ENCODE results near the gene AMDHD1. TPM values are rescaled to one million over a fixed set of nuclear protein-coding genes. Genes with fewer than 3 reads are reported as not detected.
"Not testable (repeated sequence)": the region's sequence is repeated elsewhere in the genome, so short reads cannot be mapped to it uniquely, and the experiment has no call there.

AMDHD1 gene
- total RNA-seq, 1 experiment from 2014 or later: 0.11 TPM

DNA sequence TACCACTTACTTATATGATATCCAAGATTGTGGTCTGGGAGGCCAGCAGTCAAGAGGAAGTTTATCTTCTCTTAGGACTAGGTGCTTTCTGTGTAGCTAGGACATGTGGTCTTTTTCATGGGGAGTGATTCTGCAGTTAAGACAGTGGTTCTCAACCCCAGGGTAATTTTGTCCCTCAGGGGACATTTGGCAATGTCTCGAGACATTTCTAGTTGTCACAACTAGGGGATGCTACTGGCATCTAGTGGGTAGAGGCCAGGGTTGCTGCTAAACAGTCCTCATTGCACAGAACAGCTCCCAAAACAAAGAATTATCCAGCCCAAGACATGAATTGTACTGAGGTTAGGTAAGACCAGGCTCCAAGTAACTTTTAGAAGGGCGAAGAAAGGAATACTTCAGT, 20.0 kb downstream of the AMDHD1 start:
- DNase-seq (ENCODE audit: low read depth): no peak

DNA sequence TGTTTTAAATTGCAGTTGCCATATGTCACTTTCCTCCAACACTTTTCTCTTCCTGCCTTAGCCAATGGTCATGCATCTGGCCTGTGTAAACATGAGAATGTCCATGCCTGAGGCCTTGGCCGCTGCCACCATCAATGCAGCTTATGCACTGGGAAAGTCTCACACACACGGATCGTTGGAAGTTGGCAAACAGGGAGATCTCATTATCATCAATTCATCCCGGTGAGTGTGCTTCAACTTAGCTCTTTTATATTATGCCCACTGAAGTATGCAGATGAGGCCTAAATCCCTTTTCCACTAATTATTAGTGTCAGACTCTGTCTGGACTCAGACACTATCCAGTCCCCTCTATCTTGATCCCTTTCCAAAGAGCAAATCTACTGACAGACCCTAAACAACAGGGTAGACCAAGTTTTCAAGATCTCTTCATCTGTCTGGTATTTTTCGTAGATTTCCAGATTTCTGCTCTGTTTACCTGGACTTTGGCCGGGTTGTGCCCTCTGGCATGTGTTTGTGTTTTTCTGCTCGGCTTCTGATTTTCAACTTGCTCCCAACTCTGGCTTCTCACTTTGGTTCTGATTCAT, 23.2 kb downstream of the AMDHD1 start:
- DNase-seq (ENCODE audit: low read depth): no peak

DNA sequence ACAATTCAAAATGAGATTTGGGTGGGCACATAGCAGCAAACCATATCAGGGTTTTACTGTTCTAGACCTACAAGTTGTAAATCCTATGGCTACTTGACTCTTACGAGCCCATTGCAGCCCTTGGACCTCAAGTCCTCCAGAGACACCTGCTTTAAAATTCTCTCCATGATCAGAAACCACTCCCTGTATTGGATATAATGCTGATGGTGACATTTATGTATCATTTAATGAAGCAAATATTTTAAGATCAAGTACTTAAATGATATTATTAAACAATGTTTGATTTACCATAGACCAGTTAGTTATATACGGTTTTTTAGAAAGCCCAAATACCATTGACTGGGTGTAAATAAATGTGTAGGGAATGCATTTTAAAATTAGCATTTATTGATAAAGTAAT, 24.2 kb downstream of the AMDHD1 start:
- no peak for DNase-seq (ENCODE audit: low read depth)

- DNase-seq (ENCODE audit: low read depth): not testable (repeated sequence)
Measured at GRCh38 chr12:95969116-95969515, 26.0 kb downstream of the AMDHD1 start.

GRCh38 chr12:95970905-95971304, 27.8 kb downstream of the AMDHD1 start:
- no peak for DNase-seq (ENCODE audit: low read depth)

- DNase-seq (ENCODE audit: low read depth): no peak
Measured at GRCh38 chr12:95972832-95973456, 29.8 kb downstream of the AMDHD1 start.

GRCh38 chr12:95974358-95974757, 31.2 kb downstream of the AMDHD1 start:
- no peak for DNase-seq (ENCODE audit: low read depth)

- DNase-seq (ENCODE audit: low read depth): no peak
Measured at GRCh38 chr12:95975491-95975890, 32.4 kb downstream of the AMDHD1 start.

GRCh38 chr12:95976416-95976832, 33.3 kb downstream of the AMDHD1 start:
- DNase-seq (ENCODE audit: low read depth): peak; percentile 15

DNA sequence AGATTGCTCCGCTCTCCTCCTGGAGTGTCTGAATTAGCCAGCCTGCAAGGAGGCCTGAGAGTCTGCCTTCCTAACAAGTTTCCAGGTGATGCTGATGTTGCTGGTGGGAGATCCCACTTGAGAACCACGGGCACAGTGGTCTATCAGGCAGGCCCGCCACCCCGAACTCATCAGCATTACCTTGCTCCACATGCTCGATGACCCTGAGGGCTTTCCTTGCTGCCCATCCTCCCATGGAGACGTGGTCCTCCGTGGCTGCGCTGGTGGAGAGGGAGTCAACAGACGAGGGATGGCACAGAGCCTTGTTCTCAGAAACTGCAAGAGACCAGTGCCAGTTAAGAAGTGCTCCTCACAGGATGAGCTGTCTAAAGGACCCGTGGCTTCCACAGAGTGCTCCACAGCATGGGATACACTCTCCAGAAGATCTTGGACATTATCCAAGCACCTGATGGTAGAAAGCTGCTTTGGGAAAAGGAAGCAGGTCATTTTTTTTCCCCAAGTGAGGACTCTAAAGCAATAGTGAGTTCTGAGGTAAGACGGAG, 34.7 kb downstream of the AMDHD1 start:
- DNase-seq (ENCODE audit: low read depth): no peak

- DNase-seq (ENCODE audit: low read depth): no peak
Measured at GRCh38 chr12:95978351-95978750, 35.2 kb downstream of the AMDHD1 start.

- no peak for DNase-seq (ENCODE audit: low read depth)
Measured at GRCh38 chr12:95978774-95979173, 35.6 kb downstream of the AMDHD1 start.

GRCh38 chr12:95980437-95980836, 37.3 kb downstream of the AMDHD1 start:
- no peak for DNase-seq (ENCODE audit: low read depth)

DNA sequence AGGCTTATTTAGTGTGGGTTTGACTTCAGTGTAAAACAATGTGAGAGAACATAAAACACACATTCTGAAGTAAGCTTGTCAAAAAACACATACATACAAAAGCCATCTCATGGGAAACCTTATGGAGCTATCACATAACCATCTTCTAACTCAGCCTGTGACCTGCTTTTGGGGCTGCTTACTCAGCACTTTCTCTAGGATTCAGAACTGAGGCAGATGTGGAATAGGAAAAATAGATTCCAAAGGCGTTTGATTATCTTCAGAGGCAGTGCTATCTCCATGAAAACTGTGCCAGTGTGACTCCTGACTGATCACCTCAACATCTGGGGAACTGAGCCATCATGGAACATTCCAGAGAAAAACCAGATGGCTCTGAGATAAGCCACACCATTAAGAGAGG, 39.5 kb downstream of the AMDHD1 start:
- no peak for DNase-seq (ENCODE audit: low read depth)

DNA sequence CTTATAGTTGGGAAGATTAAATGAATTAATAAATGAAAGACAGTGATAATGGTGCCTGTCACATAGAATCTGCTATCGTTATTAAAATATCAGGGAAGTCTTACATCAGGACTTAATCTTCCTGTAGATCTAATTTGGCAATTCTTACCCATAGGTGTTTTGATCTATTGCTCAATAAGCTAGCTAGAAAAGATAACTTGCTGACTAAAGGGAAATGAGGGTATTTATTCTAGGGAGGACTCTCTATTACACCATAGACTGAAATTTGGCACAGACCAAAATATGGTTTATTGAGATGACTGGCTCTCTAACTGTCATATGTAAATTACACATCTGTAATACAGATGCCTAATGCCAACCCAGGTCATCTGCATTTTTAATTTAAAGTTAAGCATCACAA, 41.6 kb downstream of the AMDHD1 start:
- no peak for DNase-seq (ENCODE audit: low read depth)

DNA sequence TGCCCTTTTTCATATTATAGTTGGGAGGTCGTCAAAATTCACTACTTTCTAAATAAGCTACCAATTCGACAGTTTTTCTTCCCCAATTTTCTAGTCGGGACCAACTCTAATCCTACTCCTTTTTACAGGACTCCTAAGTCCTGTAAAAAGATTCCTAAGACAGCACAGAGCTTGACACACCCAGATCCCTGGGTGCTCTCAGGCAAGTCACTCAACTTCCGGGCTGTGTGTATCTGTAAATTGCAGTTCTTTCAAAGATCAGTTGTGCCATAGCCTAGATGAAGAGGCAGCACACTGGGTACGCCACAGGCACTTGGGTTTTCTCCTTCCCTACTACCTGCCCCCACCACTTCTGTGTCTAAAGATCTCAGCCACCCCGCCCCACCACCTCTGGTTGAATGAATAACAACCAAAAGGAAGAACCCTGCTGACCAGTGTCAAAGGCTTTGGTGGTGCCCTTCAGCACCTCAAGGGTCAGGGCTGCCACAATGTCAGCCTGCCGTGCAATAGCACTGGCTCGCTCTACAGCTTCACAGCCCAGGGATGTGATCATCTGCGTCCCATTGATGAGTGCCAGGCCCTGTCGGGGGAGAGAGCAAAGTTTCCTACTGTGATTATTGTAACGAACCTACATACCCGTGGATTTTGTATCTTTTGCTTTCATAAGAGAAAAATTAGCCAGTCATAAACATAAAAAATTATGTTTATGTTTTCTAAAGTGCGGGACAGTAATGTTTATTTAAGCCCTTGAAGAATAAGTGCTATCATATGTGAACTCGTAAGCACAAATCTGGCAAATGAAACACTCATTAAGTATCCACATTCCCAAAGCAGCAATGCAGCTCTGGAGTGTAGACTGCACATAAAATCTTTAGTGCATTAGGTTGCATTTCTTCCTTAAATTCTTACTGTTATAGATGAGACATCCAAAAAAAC, 43.8 kb downstream of the AMDHD1 start:
- DNase-seq (ENCODE audit: low read depth): no peak

DNA sequence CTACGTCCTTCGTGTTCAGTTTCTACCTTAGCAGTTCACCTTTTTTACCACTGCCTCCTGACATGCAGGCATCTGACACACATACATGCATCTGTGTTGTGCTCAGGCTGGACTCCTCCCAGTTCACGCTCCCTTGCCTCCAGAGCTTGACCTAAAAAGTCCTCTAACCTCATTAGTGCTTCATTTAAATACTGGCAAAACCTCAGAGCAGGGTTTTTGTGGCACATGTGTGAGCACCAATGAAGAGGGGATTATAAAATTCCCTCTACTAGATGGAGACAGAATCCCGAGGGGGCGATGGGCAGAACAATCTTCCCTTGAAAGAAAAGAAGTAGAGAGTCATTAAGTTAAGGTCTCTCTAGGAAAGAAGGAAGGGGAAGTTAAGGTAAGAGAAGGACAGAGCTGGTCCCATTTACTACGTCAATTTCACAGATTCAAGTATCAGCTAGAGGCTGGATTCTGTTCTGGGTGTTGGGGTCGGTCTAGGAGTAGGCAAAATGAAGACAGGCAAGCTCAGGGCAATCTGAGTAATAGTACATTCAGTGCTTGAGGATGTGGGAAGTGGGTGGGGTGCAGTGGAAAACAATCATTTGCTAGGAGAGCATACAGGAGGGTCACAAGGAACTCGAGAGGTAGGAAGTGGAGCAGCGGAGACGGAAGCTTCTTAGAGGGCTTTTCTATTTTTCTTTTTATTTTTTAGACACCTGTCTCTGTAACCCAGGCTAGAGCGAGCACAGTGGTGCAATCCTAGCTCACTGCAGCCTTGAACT, 45.6 kb downstream of the AMDHD1 start:
- no peak for DNase-seq (ENCODE audit: low read depth)

DNA sequence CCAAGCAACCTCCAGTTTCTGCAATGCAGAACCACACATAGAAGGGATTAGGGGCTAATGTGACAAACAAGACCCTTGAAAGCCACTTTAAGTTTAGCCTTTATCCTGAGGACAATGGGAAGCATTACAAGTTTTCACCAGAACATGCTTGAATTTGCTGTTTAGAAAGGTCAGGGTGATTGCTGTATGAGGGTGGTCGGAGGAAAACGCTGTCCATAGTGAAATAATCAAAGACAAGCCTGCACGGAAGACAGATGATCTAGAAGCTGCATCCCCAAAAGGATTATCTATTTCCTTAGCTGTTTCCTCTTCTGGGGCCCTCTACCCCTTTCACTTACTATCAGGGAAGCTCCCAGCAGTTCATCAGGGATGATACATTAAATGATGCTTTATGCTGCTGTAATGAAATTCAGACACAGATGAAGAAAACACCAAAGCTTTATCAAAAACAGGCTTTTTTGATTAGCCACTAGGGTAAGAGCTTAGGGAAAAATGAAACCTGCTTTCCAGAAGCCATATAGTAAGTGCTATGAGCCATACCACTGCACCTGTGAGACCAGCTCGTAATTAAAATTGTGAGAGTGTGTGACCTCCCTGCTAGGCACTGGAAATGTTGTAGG, 46.5 kb downstream of the AMDHD1 start:
- no peak for DNase-seq (ENCODE audit: low read depth)

GRCh38 chr12:95990136-95990535, 47.0 kb downstream of the AMDHD1 start:
- no peak for DNase-seq (ENCODE audit: low read depth)

DNA sequence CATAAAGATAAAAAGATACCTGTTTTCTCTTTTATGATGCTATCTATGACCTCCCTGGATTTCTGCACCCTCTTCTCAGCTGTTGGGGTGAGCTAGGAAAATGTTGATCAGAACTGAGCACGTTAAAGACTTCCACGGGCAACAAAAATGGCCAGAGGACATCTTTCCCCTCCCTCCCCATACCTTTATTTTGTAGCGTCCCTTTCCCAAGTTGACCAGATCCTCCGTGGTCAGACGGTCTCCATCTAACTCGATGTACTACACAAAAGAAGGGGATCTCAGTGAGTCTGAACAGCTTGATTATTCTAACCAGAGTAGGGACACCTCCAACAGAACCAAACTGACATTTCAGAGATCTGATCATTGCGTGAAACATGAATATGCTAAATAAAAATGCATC, 50.8 kb downstream of the AMDHD1 start:
- DNase-seq (ENCODE audit: low read depth): no peak

DNA sequence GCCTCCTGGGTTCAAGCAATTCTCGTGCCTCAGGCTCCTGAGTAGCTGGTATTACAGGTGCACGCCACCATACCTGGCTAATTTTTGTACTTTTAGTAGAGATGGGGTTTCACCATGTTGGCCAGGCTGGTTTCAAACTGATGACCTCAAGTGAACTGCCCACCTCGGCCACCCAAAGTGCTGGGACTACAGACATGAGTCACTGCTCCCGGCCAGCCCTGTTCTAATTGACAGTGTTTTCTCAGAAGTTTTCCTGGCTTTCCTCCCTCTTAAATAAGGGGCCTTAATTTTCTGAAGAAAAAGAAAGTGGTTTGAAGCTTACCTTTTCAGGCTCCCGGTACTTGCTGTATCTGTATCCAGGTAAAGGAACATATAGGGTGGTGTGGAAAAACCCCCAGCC, 51.3 kb downstream of the AMDHD1 start:
- peak; percentile 12 for DNase-seq (ENCODE audit: low read depth)

All from Daoy (cell line).